ENCODE measurements around the gene USP40.

DNA sequence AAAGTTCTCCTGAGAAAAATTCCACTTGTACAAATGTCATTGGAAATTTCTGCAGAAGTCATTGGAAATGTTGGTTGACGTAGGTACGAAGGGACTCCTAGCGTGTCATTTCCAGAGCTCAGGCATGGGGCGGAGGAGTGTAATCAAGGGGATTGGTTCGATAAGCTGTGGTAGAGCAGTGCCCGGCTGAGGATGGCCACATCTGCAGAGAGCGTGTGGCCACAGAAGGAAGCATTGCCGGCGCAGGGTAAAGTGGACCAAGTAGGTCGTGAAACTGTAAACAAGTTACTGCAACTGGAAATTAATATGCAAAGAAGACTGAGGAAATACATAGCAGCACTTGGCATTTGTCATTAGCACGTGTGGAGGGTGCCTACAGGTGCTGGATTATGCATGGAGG lies 110.5 kb downstream of the USP40 start:
- TF ChIP-seq, protein P1, sequence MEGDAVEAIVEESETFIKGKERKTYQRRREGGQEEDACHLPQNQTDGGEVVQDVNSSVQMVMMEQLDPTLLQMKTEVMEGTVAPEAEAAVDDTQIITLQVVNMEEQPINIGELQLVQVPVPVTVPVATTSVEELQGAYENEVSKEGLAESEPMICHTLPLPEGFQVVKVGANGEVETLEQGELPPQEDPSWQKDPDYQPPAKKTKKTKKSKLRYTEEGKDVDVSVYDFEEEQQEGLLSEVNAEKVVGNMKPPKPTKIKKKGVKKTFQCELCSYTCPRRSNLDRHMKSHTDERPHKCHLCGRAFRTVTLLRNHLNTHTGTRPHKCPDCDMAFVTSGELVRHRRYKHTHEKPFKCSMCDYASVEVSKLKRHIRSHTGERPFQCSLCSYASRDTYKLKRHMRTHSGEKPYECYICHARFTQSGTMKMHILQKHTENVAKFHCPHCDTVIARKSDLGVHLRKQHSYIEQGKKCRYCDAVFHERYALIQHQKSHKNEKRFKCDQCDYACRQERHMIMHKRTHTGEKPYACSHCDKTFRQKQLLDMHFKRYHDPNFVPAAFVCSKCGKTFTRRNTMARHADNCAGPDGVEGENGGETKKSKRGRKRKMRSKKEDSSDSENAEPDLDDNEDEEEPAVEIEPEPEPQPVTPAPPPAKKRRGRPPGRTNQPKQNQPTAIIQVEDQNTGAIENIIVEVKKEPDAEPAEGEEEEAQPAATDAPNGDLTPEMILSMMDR (IDR thresholded peaks at IDR 0.05; ENCODE audit: low read depth, low read length) = no peak
- TF ChIP-seq EZH2phosphoT487 (IDR thresholded peaks at IDR 0.05; ENCODE audit: low read depth) = no peak

Measured in OCI-LY3 (cell line).